Stimulated activated CD8-positive, alpha-beta memory T cell treated with anti-CD3 and anti-CD28 coated beads, Interleukin-7, amount 100 ng/mL, for 48 hours (primary cell): Measurements from ENCODE around the gene IPO11.

ENCODE experiments used
- DNase-seq, 2 donors: peaks; one replicate each; pipeline ENCODE4 v3.0.0-alpha.2; 2020; ENCODE audit warnings: low read depth in 1 of 2; ENCODE audit errors: extremely low read depth in 1 of 2

The IPO11 gene

GRCh38 chr5:62432621-62433064 lies 20.1 kb downstream of the IPO11 start:
- DNase-seq = no peak

GRCh38 chr5:62448528-62448927 lies 36.0 kb downstream of the IPO11 start:
- DNase-seq = no peak

GRCh38 chr5:62450259-62450658 lies 37.7 kb downstream of the IPO11 start:
- DNase-seq = no peak

- DNase-seq = no peak
Measured at GRCh38 chr5:62457071-62457470, 44.5 kb downstream of the IPO11 start.

GRCh38 chr5:62460578-62460983 lies 48.0 kb downstream of the IPO11 start:
- DNase-seq = no peak

- no peak for DNase-seq
Measured at GRCh38 chr5:62461561-62461960, 49.0 kb downstream of the IPO11 start.

GRCh38 chr5:62465985-62466925 lies 53.7 kb downstream of the IPO11 start:
- DNase-seq = no peak

GRCh38 chr5:62473209-62473608 lies 60.6 kb downstream of the IPO11 start:
- DNase-seq = no peak

- DNase-seq = no peak
Measured at GRCh38 chr5:62475072-62475471, 62.5 kb downstream of the IPO11 start.

GRCh38 chr5:62477801-62478200 lies 65.2 kb downstream of the IPO11 start:
- DNase-seq = no peak

GRCh38 chr5:62483556-62483955 lies 71.0 kb downstream of the IPO11 start:
- no peak for DNase-seq

GRCh38 chr5:62486672-62487071 lies 74.1 kb downstream of the IPO11 start:
- DNase-seq = no peak

GRCh38 chr5:62488531-62488930 lies 76.0 kb downstream of the IPO11 start:
- no peak for DNase-seq

GRCh38 chr5:62489471-62489870 lies 76.9 kb downstream of the IPO11 start:
- no peak for DNase-seq

- no peak for DNase-seq
Measured at GRCh38 chr5:62494772-62495171, 82.2 kb downstream of the IPO11 start.

- DNase-seq = no peak
Measured at GRCh38 chr5:62496876-62497275, 84.3 kb downstream of the IPO11 start.

GRCh38 chr5:62498961-62499360 lies 86.4 kb downstream of the IPO11 start:
- no peak for DNase-seq

GRCh38 chr5:62499756-62500155 lies 87.2 kb downstream of the IPO11 start:
- DNase-seq = no peak

- no peak for DNase-seq
Measured at GRCh38 chr5:62502456-62503101, 90.0 kb downstream of the IPO11 start.

- no peak for DNase-seq
Measured at GRCh38 chr5:62504129-62504528, 91.6 kb downstream of the IPO11 start.

- no peak for DNase-seq
Measured at GRCh38 chr5:62506659-62507460, 94.3 kb downstream of the IPO11 start.
